Peyer's patch (tissue), 4 donors: Measurements from ENCODE around the gene TCF4.

ENCODE experiments used
- POLR2A ChIP-seq, 2 donors: fragments of 450-650 bp; IDR thresholded peaks; one replicate each; pipeline ENCODE4 v1.5.1; 2017; ENCODE audit warnings: antibody characterized with exemption in 2 of 2, mild to moderate bottlenecking in 2 of 2, moderate library complexity in 2 of 2
- TF ChIP-seq, protein P1 (sequence below), 6 experiments: fragments of 450-650 bp in 4 of 6; fragments of 200-600 bp in 2 of 6; sonication (generic) in 1 of 6; IDR thresholded peaks; one replicate each; pipeline ENCODE4 v1.5.1; 2017 to 2019; ENCODE audit warnings: antibody characterized with exemption in 6 of 6, mild to moderate bottlenecking in 3 of 6, moderate library complexity in 1 of 6

DNA sequence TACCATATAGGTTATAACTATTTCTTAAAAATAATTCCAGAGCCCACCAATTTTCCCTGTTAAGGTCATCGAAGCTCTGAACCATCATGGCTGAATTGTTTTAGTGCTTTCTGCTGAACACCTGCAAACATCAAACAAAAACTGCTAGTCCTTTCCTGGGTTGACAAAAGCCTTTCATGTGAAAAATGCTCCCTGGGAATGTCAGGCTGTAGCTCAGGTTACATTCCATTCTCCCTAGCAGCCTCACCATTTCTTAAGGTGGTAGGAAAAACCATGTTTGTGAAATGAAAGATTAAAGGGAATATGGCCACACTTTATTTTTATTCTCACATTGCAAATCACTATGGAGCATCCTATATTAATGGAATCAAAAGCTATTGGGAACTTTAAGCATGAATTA is 5.7 kb downstream of the TCF4 start:
- TF ChIP-seq, protein P1, sequence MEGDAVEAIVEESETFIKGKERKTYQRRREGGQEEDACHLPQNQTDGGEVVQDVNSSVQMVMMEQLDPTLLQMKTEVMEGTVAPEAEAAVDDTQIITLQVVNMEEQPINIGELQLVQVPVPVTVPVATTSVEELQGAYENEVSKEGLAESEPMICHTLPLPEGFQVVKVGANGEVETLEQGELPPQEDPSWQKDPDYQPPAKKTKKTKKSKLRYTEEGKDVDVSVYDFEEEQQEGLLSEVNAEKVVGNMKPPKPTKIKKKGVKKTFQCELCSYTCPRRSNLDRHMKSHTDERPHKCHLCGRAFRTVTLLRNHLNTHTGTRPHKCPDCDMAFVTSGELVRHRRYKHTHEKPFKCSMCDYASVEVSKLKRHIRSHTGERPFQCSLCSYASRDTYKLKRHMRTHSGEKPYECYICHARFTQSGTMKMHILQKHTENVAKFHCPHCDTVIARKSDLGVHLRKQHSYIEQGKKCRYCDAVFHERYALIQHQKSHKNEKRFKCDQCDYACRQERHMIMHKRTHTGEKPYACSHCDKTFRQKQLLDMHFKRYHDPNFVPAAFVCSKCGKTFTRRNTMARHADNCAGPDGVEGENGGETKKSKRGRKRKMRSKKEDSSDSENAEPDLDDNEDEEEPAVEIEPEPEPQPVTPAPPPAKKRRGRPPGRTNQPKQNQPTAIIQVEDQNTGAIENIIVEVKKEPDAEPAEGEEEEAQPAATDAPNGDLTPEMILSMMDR (IDR thresholded peaks at IDR 0.05): no peak
- no peak for TF ChIP-seq POLR2A (IDR thresholded peaks at IDR 0.05)
